GM18502 (cell line): ENCODE data around the gene ANG.
"Not testable (repeated sequence)": the region's sequence is repeated elsewhere in the genome, so short reads cannot be mapped to it uniquely, and the experiment has no call there.

Experiments used
- ATAC-seq: cut with Tn5 transposase; IDR thresholded peaks from one replicate; pipeline ENCODE4 v1.9.1; 2021; ENCODE audit warnings: mild to moderate bottlenecking; ENCODE audit not compliant: unreplicated experiment, poor library complexity

Gene ANG

GRCh38 chr14:20733684-20734429 is 45.3 kb downstream of the ANG start:
- ATAC-seq = no peak

DNA sequence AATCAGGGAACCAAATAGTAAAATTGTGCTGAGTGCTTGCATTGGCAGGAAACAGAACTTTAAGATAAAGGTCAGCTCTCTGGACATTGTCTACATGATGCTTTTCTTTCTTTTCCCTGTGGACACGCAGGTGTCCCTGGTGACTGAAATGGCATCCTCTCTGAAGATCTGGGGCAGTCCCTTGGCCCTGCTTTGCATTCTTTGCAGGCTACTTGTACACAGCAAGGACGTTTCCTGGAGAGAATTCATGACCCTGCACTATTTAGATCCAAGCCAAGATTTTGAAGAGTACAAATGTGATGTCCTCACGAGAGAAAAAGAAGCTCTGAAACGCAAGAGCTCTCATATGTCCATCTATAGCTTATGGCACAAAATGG is 45.9 kb downstream of the ANG start:
- ATAC-seq = no peak

GRCh38 chr14:20738292-20738691 is 49.7 kb downstream of the ANG start:
- ATAC-seq = not testable (repeated sequence)

DNA sequence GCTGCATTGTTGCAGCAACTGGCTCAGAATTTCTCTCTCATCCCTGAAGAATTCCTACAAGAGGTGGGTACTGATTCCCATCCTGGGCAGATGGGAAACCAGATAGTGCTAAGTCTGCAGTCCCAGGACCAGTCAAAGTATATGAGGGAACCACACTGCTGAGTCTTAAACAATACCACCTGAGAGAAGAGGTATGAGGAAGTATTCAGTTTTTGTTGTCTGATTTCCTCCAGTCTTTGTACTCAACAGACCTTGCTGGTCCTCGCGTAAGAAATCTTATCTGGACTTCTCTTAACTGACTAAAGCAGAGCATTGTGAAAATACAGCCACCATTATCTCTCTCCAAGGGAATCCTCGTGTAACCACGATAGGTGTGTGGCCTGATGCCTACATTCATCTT is 53.6 kb downstream of the ANG start:
- ATAC-seq = no peak

- ATAC-seq = no peak
Measured at GRCh38 chr14:20743556-20743955, 55.0 kb downstream of the ANG start.
